GM10248 (cell line): ENCODE data around the gene CAPN10.

ENCODE experiments used
- CTCF ChIA-PET: fragments of 300-600 bp; sonication (Branson Sonifier 250); formaldehyde crosslinking; extraction: SDS; loops from one replicate; lab custom pipeline; 2021; ENCODE audit warnings: antibody characterized with exemption; lab: Yijun Ruan, JAX
- POLR2A ChIA-PET: fragments of 350-650 bp; sonication (Branson Sonifier 250); formaldehyde crosslinking; extraction: SDS; loops from one replicate; lab custom pipeline; 2020; ENCODE audit warnings: antibody characterized with exemption; lab: Yijun Ruan, JAX
- DNase-seq: peaks from one replicate; pipeline ENCODE4 v3.0.0; 2012; ENCODE audit errors: extremely low spot score
- TF ChIP-seq, protein P1 (sequence below): IDR thresholded peaks from 2 replicates; pipeline ENCODE4 v1.5.1; 2012; ENCODE audit warnings: mild to moderate bottlenecking, low read depth; ENCODE audit errors: extremely low read depth, missing control alignments, control extremely low read depth

The CAPN10 gene

DNA sequence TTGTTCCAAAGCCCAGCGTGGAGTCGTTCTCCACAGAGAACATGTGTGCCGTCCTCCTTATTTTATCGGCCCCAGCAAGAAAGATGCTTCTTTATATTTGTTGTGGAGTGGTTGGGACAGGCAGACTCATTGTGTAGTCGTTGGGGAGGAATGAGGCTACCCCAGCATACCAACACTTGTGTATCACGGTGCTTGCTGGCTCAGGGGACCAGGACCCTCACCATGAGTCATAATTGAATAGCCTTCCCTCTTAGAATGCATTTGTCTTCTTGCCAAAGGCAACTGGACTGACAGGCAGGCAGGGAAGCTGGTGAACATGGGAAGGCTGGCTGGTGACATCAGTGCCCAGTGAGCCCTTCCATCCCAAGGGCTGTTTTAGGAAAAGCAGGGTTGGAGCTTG lies 4.7 kb downstream of the CAPN10 start:
- TF ChIP-seq, protein P1, sequence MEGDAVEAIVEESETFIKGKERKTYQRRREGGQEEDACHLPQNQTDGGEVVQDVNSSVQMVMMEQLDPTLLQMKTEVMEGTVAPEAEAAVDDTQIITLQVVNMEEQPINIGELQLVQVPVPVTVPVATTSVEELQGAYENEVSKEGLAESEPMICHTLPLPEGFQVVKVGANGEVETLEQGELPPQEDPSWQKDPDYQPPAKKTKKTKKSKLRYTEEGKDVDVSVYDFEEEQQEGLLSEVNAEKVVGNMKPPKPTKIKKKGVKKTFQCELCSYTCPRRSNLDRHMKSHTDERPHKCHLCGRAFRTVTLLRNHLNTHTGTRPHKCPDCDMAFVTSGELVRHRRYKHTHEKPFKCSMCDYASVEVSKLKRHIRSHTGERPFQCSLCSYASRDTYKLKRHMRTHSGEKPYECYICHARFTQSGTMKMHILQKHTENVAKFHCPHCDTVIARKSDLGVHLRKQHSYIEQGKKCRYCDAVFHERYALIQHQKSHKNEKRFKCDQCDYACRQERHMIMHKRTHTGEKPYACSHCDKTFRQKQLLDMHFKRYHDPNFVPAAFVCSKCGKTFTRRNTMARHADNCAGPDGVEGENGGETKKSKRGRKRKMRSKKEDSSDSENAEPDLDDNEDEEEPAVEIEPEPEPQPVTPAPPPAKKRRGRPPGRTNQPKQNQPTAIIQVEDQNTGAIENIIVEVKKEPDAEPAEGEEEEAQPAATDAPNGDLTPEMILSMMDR: no peak
- ChIA-PET POLR2A (no interaction called here), CTCF (interaction anchor here (1.6 kb wide), 1 partner anchor 18 kb away, joined by 3 read pairs; no protein-coding TSS in a partner anchor)
- no peak for DNase-seq

DNA sequence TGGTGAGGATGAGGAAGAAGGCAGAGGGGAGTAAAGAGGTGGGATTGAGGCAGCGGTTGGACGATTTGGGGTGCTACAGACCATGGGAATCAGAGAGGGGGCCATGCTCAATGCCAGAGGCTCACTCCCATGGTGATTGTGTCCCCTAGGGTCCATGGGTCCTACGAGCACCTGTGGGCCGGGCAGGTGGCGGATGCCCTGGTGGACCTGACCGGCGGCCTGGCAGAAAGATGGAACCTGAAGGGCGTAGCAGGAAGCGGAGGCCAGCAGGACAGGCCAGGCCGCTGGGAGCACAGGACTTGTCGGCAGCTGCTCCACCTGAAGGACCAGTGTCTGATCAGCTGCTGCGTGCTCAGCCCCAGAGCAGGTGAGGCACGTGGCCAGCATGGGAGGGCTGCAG lies 5.2 kb downstream of the CAPN10 start:
- no peak for DNase-seq
- CTCF ChIA-PET: no interaction called here
- POLR2A ChIA-PET: no interaction called here
- TF ChIP-seq, protein P1: no peak

DNA sequence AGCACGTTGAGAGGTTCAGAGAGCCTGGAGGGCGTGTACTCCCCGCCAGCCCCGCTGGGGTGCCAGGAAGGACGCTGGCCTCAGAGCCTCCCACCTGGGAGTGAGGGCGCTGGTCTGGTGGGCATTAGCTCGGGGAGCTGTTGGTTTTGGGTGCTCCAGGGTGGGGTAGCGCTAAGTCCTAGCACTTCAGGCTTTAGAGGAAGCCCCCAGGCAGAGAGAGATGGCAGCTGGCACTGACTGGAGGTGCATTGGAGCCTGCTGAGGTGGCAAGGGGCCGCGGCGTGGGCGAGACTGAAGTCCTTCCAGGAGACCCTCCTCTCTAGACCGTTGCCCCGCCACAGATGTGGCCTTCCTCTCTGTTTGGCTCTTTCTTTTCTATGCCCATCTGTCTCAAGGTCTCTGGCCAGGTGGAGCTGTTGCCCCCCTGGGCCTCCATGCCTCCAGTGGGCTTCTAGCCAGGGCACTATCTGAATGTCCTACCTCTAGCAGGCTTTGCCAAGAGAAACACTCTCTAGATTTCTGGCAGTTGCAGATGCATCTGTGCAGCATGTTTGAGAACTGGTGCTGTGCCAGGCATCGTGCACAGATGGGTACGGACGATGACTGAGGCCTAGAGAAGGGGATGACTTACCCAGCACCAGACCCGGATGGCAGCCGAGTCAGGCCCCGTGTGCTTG lies 6.6 kb downstream of the CAPN10 start:
- POLR2A ChIA-PET: no interaction called here
- TF ChIP-seq, protein P1: no peak
- CTCF ChIA-PET: interaction anchor here (1.5 to 2.5 kb wide), 2 partner anchors 8 to 11 kb away, joined by 4 to 9 read pairs; no protein-coding TSS in a partner anchor
- DNase-seq: no peak

DNA sequence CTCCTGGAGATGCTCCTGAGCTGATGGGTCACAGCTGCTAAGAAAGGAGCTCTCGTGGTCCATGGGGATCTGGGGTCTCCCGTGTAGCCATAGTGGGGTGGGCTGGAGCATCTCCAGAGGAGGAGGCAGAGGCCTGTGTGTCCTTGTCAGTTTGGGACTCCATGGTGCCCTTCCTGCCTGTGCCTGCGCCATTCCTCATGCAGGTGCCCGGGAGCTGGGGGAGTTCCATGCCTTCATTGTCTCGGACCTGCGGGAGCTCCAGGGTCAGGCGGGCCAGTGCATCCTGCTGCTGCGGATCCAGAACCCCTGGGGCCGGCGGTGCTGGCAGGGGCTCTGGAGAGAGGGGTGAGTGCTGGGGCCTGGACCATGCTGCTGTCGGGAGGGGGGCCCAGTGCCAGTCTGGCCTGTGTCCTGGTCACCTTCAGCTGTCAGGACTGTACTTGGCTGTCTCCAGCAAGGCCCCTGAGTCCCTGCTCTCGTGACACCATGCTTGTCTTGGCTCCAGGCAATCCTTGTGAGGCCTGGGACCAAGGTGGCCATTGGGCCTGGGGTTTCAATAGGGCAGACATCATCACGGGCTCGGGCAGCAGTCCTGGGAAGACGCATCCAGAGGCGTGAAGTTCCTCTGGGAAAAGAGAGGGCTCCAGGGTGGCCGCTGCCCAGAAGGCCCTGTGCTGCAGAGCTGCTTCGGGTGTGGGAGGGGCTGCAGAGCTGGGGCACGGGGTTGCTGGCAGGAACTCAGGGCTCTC lies 7.3 kb downstream of the CAPN10 start:
- ChIA-PET CTCF (interaction anchor here (1.0 to 2.5 kb wide), 3 partner anchors 9 to 17 kb away, joined by 3 to 9 read pairs (median 4); no protein-coding TSS in a partner anchor), POLR2A (no interaction called here)
- DNase-seq: no peak
- TF ChIP-seq, protein P1: no peak

DNA sequence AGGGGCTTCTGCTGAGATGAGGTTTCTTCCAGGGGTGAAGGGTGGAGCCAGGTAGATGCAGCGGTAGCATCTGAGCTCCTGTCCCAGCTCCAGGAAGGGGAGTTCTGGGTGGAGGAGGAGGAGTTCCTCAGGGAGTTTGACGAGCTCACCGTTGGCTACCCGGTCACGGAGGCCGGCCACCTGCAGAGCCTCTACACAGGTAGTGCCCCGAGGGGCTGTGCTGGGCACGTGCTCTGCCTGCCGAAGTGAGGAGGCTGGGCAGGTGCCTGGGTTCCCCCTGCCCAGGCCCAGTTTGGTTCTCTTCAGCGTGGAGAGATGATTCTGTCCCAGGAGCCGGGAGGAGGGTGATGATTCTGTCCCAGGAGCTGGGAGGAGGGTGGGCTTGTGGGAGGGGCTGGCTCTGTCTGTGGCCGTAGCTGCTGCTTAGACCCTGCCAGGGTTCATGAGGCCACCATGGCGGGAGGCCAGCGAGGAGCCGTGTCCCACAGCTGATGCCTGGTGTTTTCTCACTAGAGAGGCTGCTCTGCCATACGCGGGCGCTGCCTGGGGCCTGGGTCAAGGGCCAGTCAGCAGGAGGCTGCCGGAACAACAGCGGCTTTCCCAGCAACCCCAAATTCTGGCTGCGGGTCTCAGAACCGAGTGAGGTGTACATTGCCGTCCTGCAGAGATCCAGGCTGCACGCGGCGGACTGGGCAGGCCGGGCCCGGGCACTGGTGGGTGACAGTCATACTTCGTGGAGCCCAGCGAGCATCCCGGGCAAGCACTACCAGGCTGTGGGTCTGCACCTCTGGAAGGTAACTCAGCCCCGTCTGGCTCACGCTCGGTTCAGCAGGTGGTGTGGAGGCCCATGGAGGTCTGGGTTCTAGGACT lies 8.2 kb downstream of the CAPN10 start:
- DNase-seq: no peak
- TF ChIP-seq, protein P1: no peak
- ChIA-PET CTCF (interaction anchor here (1.0 to 2.5 kb wide), 3 partner anchors 8 to 16 kb away, joined by 3 to 9 read pairs (median 4); no protein-coding TSS in a partner anchor), POLR2A (no interaction called here)

DNA sequence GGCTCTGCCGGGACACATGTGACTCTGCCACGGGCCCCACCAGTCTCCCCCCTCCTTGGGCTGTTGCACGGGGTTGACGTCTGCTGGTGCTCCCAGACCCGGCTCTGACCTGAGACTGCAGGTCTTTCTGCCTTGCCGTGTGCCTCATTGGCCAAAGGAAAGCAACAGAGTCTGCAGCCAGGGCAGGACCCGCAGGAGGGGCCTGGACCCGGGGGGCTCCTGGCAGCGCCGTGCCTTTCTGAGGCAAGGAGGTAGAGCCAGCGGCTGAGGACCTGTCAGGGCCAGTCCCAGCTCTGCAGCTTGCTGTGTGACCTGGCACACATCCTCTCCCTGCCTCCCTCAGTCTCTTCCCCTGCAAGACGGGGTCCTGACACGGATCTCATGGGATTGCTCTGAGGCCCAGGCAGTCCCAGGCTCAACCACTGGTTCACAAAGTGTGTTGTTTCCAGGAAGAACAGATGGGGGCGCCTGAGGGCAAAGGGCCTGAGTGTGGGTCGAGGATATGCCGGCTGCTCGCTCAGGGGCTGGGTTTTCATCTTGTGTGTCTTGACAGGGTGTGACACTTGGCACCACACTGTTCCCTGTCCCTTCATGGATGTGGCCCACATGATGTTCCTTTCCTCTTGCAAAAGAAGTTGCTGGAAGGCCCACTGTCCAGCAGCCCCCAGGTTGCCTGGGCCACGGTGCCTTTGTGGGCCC lies 9.0 kb downstream of the CAPN10 start:
- ChIA-PET POLR2A (no interaction called here), CTCF (interaction anchor here (1.3 to 2.5 kb wide), 3 partner anchors 8 to 81 kb away, joined by 4 to 9 read pairs (median 6); no protein-coding TSS in a partner anchor)
- peak; percentile 71 for DNase-seq
- TF ChIP-seq, protein P1: peak; percentile 37
